Trophoblast cell (in vitro differentiated cells and primary cell): ENCODE results near the gene EPN1.

Experiments
- DNase-seq, 2 donors: peaks; one replicate each; pipeline ENCODE4 v3.0.0-alpha.2; 2016
- H2AFZ ChIP-seq: 2 replicates; pipeline ENCODE4 v1.6.1; 2013; ENCODE audit warnings: low read length, moderate library complexity, mild to moderate bottlenecking; ENCODE audit not compliant: insufficient read depth, poor library complexity
- H2AK5ac ChIP-seq: 2 replicates; pipeline ENCODE4 v1.6.1; 2013; ENCODE audit warnings: mild to moderate bottlenecking, low read length
- H2BK120ac ChIP-seq: 2 replicates; pipeline ENCODE4 v1.6.1; 2013; ENCODE audit warnings: low read length, mild to moderate bottlenecking, moderate library complexity; ENCODE audit not compliant: insufficient read depth, poor library complexity
- H2BK12ac ChIP-seq: 2 replicates; pipeline ENCODE4 v1.6.1; 2013; ENCODE audit warnings: mild to moderate bottlenecking, low read length, moderate library complexity
- H2BK5ac ChIP-seq: 2 replicates; pipeline ENCODE4 v1.6.1; 2013; ENCODE audit warnings: low read length, low read depth, moderate library complexity, mild to moderate bottlenecking; ENCODE audit not compliant: poor library complexity
- H3K14ac ChIP-seq: 2 replicates; pipeline ENCODE4 v1.6.1; 2013; ENCODE audit warnings: mild to moderate bottlenecking, low read length
- H3K18ac ChIP-seq: 2 replicates; pipeline ENCODE4 v1.6.1; 2013; ENCODE audit warnings: mild to moderate bottlenecking, low read length
- H3K23ac ChIP-seq: 2 replicates; pipeline ENCODE4 v1.6.1; 2013; ENCODE audit warnings: low read length
- H3K27ac ChIP-seq: 2 replicates; pipeline ENCODE4 v1.5.1; 2013; ENCODE audit warnings: low read depth, mild to moderate bottlenecking, inconsistent platforms, low read length, moderate library complexity
- H3K27me3 ChIP-seq: 2 replicates; pipeline ENCODE4 v1.6.1; 2013; ENCODE audit warnings: inconsistent platforms, mild to moderate bottlenecking, low read length, moderate library complexity; ENCODE audit not compliant: insufficient read depth
- H3K36me3 ChIP-seq, 2 experiments: 1 replicate in 1 of 2; 2 replicates in 1 of 2; pipeline ENCODE4 v1.6.1; 2013; ENCODE audit warnings: low read length in 2 of 2, mild to moderate bottlenecking in 2 of 2, moderate library complexity in 1 of 2; ENCODE audit not compliant: insufficient read depth in 2 of 2, control insufficient read depth in 1 of 2
- H3K4ac ChIP-seq: 2 replicates; pipeline ENCODE4 v1.6.1; 2013; ENCODE audit warnings: low read depth, mild to moderate bottlenecking, low read length, moderate library complexity
- H3K4me1 ChIP-seq, 2 experiments: 1 replicate in 1 of 2; 2 replicates in 1 of 2; pipeline ENCODE4 v1.6.1; 2013; ENCODE audit warnings: low read length in 2 of 2, mild to moderate bottlenecking in 2 of 2, moderate library complexity in 1 of 2; ENCODE audit not compliant: insufficient read depth in 2 of 2, control insufficient read depth in 1 of 2
- H3K4me2 ChIP-seq: 2 replicates; pipeline ENCODE4 v1.6.1; 2013; ENCODE audit warnings: inconsistent platforms, mild to moderate bottlenecking, low read length, moderate library complexity
- H3K4me3 ChIP-seq: 2 replicates; pipeline ENCODE4 v1.5.1; 2013; ENCODE audit warnings: mild to moderate bottlenecking, low read depth, low read length, inconsistent platforms
- H3K79me1 ChIP-seq: one replicate; pipeline ENCODE4 v1.6.1; 2013; ENCODE audit warnings: low read length
- H3K79me2 ChIP-seq: 2 replicates; pipeline ENCODE4 v1.6.1; 2013; ENCODE audit warnings: low read length, mild to moderate bottlenecking; ENCODE audit not compliant: control insufficient read depth, insufficient read depth, poor library complexity
- H3K9ac ChIP-seq: 2 replicates; pipeline ENCODE4 v1.6.1; 2013; ENCODE audit warnings: mild to moderate bottlenecking, low read length
- H3K9me3 ChIP-seq: 2 replicates; pipeline ENCODE4 v1.6.1; 2013; ENCODE audit warnings: low read depth, mild to moderate bottlenecking, control low read depth, inconsistent platforms, low read length; ENCODE audit not compliant: insufficient read depth
- H4K12ac ChIP-seq: 2 replicates; pipeline ENCODE4 v1.6.1; 2013; ENCODE audit warnings: low read depth, mild to moderate bottlenecking, low read length, moderate library complexity
- H4K8ac ChIP-seq: 2 replicates; pipeline ENCODE4 v1.6.1; 2013; ENCODE audit warnings: low read depth, mild to moderate bottlenecking, low read length, moderate library complexity
- H4K91ac ChIP-seq: one replicate; pipeline ENCODE4 v1.6.1; 2013; ENCODE audit warnings: low read depth, mild to moderate bottlenecking, low read length, moderate library complexity
- WGBS: extraction: QIAGEN DNeasy Blood & Tissue Kit; methylation state at CpG from one replicate; pipeline ENCODE4 v1.1.7; 2013; ENCODE audit warnings: missing lambda C conversion rate; ENCODE audit not compliant: insufficient read length, insufficient coverage; ENCODE audit errors: extremely low coverage; 5-methylcytosine and 5-hydroxymethylcytosine counted together

The EPN1 gene

GRCh38 chr19:55651236-55651635, 23.8 kb upstream of the EPN1 start:
- no peak overlapping the region for H3K14ac ChIP-seq
- no peak overlapping the region for H4K8ac ChIP-seq
- H3K9ac ChIP-seq, result no peak overlapping the region
- no peak overlapping the region for H2BK120ac ChIP-seq
- H4K12ac ChIP-seq, result no peak overlapping the region
- no peaks in the 10 kb centered on the region for H3K9me3 ChIP-seq
- no peak overlapping the region for H2BK5ac ChIP-seq
- DNase-seq, result no peak
- H3K79me1 ChIP-seq, result peaks cover 25% of the 10 kb centered on the region
- no peak overlapping the region for H3K23ac ChIP-seq
- H3K4me1 ChIP-seq, result peaks cover 0 to 8% of the 10 kb centered on the region in 2 experiments
- no CpG with 5 or more reads among the region's 18 CpGs for WGBS
- H3K27me3 ChIP-seq, result no peaks in the 10 kb centered on the region
- H2AFZ ChIP-seq, result no peak overlapping the region
- H3K27ac ChIP-seq, result no peak overlapping the region
- no peak overlapping the region for H2AK5ac ChIP-seq
- no peak overlapping the region for H3K4me2 ChIP-seq
- peaks cover 26% of the 10 kb centered on the region for H3K79me2 ChIP-seq
- peaks cover 18 to 20% of the 10 kb centered on the region in 2 experiments for H3K36me3 ChIP-seq
- no peak overlapping the region for H4K91ac ChIP-seq
- no peak overlapping the region for H3K18ac ChIP-seq
- no peak overlapping the region for H2BK12ac ChIP-seq
- H3K4me3 ChIP-seq, result no peak overlapping the region
- H3K4ac ChIP-seq, result no peak overlapping the region

GRCh38 chr19:55652311-55653128, 22.5 kb upstream of the EPN1 start:
- peaks cover 24% of the 10 kb centered on the region for H3K79me1 ChIP-seq
- no peak overlapping the region for H4K8ac ChIP-seq
- no peak for DNase-seq
- H2BK120ac ChIP-seq, result no peak overlapping the region
- no peak overlapping the region for H3K9ac ChIP-seq
- H3K4me3 ChIP-seq, result no peak overlapping the region
- no CpG with 5 or more reads among the region's 71 CpGs for WGBS
- no peak overlapping the region for H3K18ac ChIP-seq
- peaks cover 22 to 26% of the 10 kb centered on the region in 2 experiments for H3K36me3 ChIP-seq
- H3K23ac ChIP-seq, result no peak overlapping the region
- H3K14ac ChIP-seq, result no peak overlapping the region
- peaks cover 3 to 17% of the 10 kb centered on the region in 2 experiments for H3K4me1 ChIP-seq
- no peak overlapping the region for H3K27ac ChIP-seq
- no peak overlapping the region for H2AFZ ChIP-seq
- peaks cover 37% of the 10 kb centered on the region for H3K79me2 ChIP-seq
- no peaks in the 10 kb centered on the region for H3K27me3 ChIP-seq
- peak overlapping the region; percentile 37 for H3K4me2 ChIP-seq
- no peak overlapping the region for H3K4ac ChIP-seq
- no peak overlapping the region for H4K12ac ChIP-seq
- H3K9me3 ChIP-seq, result peaks cover 1% of the 10 kb centered on the region
- no peak overlapping the region for H2AK5ac ChIP-seq
- no peak overlapping the region for H2BK5ac ChIP-seq
- H4K91ac ChIP-seq, result no peak overlapping the region
- no peak overlapping the region for H2BK12ac ChIP-seq

DNA sequence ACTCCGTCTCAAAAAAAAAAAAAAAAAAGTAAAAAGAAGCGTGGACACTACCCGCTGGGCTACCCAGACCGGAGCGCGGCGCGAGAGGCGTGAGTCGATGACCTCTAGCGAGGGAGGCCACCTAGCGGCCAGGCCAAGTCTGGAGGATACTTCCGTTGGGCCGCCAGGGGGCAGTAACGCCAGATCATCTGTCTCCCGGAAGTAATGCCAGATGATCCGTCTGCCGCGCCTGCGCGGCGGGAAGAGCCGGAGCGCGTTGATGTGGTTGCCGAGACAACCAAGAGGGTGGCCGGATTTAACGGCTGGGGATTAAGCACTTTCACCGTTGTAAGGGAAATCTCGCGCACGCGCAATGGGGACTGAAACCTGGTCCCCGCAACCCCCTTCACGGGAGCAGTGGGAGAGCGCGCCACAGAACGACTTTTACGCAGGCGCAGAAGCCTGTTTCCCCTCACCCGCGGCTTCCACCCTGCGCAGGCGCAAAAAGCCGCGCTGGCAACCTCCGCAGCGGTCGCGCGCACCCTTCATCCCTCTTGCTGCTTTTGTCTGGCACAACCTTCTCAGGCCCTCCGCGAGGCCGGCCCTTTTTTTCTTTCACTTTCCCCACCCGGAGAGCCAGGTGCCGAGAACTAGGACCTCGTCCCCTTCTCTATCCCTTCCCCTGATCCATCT, 21.2 kb upstream of the EPN1 start:
- H2BK5ac ChIP-seq, result peak overlapping the region; percentile 53
- peak overlapping the region; percentile 99 for H3K27ac ChIP-seq
- H3K14ac ChIP-seq, result peak overlapping the region; percentile 57
- H3K4me1 ChIP-seq, result peaks cover 3 to 12% of the 10 kb centered on the region in 2 experiments
- H3K23ac ChIP-seq, result no peak overlapping the region
- H2AK5ac ChIP-seq, result no peak overlapping the region
- peak; percentile 100 for DNase-seq
- H3K9me3 ChIP-seq, result peaks cover 1% of the 10 kb centered on the region
- H4K91ac ChIP-seq, result peak overlapping the region; percentile 64
- peaks cover 38% of the 10 kb centered on the region for H3K79me2 ChIP-seq
- peak overlapping the region; percentile 80 for H3K4me2 ChIP-seq
- H3K4ac ChIP-seq, result no peak overlapping the region
- peak overlapping the region; percentile 62 for H2BK120ac ChIP-seq
- peaks cover 15% of the 10 kb centered on the region for H3K79me1 ChIP-seq
- no peak overlapping the region for H2BK12ac ChIP-seq
- peak overlapping the region; percentile 14 for H2AFZ ChIP-seq
- no CpG with 5 or more reads among the region's 57 CpGs for WGBS
- peak overlapping the region; percentile 79 for H4K12ac ChIP-seq
- H3K18ac ChIP-seq, result peak overlapping the region; percentile 41
- peak overlapping the region; percentile 86 for H3K9ac ChIP-seq
- H3K27me3 ChIP-seq, result no peaks in the 10 kb centered on the region
- H3K36me3 ChIP-seq, result peaks cover 29 to 34% of the 10 kb centered on the region in 2 experiments
- peak overlapping the region; percentile 85 for H3K4me3 ChIP-seq
- peak overlapping the region; percentile 93 for H4K8ac ChIP-seq

- H3K18ac ChIP-seq, result peak overlapping the region; percentile 99
- peak overlapping the region; percentile 98 for H2BK5ac ChIP-seq
- no peak overlapping the region for H3K23ac ChIP-seq
- H3K4me3 ChIP-seq, result peak overlapping the region; percentile 85
- H2BK120ac ChIP-seq, result peak overlapping the region; percentile 98
- H2AFZ ChIP-seq, result peak overlapping the region; percentile 90
- peak overlapping the region; percentile 80 for H3K4me2 ChIP-seq
- peaks cover 1% of the 10 kb centered on the region for H3K9me3 ChIP-seq
- WGBS, result no CpG with 5 or more reads among the region's 52 CpGs
- H4K8ac ChIP-seq, result peak overlapping the region; percentile 96
- no peaks in the 10 kb centered on the region for H3K27me3 ChIP-seq
- peak overlapping the region; percentile 98 for H3K9ac ChIP-seq
- no peak overlapping the region for H2BK12ac ChIP-seq
- peak overlapping the region; percentile 99 for H3K14ac ChIP-seq
- peak overlapping the region; percentile 95 for H4K12ac ChIP-seq
- H2AK5ac ChIP-seq, result peak overlapping the region; percentile 81
- H3K79me2 ChIP-seq, result peaks cover 44% of the 10 kb centered on the region
- peak overlapping the region; percentile 99 for H3K27ac ChIP-seq
- peaks cover 3 to 10% of the 10 kb centered on the region in 2 experiments for H3K4me1 ChIP-seq
- H3K79me1 ChIP-seq, result peaks cover 15% of the 10 kb centered on the region
- peak overlapping the region; percentile 96 for H4K91ac ChIP-seq
- peak; percentile 100 for DNase-seq
- peaks cover 34 to 38% of the 10 kb centered on the region in 2 experiments for H3K36me3 ChIP-seq
- peak overlapping the region; percentile 94 for H3K4ac ChIP-seq
Measured at GRCh38 chr19:55654323-55654867, 20.6 kb upstream of the EPN1 start.
